Right hindlimb (tissue), 1 donor: ENCODE results near the gene ICOS.
A peak's percentile ranks its signal among the peaks of the same experiment; 100 is the strongest.
"Not testable (repeated sequence)": the region's sequence is repeated elsewhere in the genome, so short reads cannot be mapped to it uniquely, and the experiment has no call there.

Experiments
- DNase-seq: peaks from one replicate; pipeline ENCODE4 v3.0.0-alpha.2; 2018

Gene ICOS

DNA sequence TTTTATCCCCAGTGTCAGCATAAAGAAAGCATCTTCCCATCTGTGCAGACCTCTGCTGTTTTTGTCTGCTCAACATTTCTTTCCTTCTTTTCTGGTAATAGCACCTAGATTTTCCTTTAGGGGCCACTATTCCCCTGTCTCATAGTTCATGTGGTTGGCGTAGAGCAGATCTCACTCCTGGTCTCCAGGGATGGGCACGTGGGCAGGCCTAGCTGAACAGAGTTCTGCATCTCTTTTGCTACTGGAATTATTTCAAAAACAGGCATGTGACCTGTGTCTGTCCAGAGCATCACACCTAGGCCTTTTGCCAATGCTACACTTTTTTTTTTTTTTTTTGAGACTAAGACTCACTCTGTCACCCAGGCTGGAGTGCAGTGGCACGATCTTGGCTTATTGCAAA, 17.7 kb upstream of the ICOS start:
- no peak for DNase-seq

DNA sequence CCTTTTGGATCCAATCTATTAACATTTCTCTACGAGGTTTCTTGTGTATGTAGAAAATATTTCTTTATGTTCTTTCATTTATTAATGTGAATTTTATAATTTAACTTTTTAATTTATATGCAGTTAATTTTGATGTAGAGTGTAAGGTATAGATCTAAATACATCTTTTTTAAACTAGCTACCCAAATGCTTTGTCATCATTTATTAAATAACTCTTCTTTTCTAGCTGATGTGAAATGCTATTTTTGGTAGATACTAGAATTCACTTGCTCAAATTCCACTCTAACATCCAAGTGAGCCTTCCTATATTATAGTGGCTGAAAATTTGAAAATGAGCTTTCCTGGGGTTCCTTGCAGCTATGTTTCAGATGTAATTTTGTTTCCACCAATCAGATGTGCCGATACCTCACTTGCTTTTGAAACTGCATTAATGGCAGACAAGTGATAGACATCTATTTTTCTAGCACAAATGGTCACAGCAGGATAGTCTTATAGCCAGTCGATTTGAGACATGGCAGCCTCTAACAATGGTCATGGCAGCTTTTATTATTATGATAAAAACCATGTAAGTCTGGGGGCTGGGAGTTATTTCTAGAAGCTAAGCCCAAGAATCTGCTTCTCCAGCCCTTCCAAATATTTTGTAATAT, 10.9 kb upstream of the ICOS start:
- no peak for DNase-seq

- no peak for DNase-seq
These were observed 7.7 kb upstream of the ICOS start for GRCh38 chr2:203928849-203929248.

DNA sequence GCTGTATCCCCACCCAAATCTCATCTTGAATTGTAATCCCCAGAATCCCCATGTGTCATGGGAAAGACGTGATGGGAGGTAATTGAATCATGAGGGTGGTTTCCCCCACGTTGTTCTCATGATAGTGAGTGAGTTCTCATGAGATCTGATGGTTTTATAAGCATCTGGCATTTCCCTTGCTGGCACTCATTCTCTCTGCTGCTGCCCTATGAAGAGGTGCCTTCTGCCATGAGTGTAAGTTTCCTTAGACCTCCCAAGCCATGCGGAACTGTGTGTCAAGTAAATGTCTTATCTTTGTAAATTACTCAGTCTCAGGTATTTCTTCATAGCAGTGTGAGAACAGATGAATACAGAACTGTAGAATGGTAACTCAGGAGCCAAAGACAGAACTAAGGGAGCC, 5.3 kb upstream of the ICOS start:
- DNase-seq, result not testable (repeated sequence)

GRCh38 chr2:203934041-203934492, 2.5 kb upstream of the ICOS start:
- DNase-seq, result no peak

GRCh38 chr2:203934711-203935438, 1.7 kb upstream of the ICOS start:
- DNase-seq, result no peak

DNA sequence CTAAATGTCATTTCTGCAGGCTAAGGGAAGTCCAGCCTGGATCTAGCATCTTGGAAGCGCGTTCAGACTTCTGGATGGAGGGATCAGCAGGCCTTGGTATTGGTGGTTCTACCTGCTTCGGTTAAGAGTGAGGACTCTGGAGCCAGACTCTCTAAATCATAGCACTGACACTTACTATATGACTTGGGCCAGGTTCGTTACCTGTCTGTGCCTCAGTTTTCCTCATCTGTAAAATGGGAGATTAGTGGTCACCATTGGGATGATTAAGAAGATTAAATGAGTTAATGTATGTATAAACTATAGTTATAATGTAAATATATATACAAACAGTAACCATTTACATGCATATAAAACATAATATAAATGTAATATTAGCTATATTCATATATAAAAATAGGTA, 995 bp upstream of the ICOS start:
- no peak for DNase-seq

- DNase-seq, result no peak
These were observed 386 bp downstream of the ICOS start for GRCh38 chr2:203936949-203937348.

GRCh38 chr2:203937788-203938187, 1.2 kb downstream of the ICOS start:
- no peak for DNase-seq

GRCh38 chr2:203940039-203940438, 3.5 kb downstream of the ICOS start:
- DNase-seq, result no peak

DNA sequence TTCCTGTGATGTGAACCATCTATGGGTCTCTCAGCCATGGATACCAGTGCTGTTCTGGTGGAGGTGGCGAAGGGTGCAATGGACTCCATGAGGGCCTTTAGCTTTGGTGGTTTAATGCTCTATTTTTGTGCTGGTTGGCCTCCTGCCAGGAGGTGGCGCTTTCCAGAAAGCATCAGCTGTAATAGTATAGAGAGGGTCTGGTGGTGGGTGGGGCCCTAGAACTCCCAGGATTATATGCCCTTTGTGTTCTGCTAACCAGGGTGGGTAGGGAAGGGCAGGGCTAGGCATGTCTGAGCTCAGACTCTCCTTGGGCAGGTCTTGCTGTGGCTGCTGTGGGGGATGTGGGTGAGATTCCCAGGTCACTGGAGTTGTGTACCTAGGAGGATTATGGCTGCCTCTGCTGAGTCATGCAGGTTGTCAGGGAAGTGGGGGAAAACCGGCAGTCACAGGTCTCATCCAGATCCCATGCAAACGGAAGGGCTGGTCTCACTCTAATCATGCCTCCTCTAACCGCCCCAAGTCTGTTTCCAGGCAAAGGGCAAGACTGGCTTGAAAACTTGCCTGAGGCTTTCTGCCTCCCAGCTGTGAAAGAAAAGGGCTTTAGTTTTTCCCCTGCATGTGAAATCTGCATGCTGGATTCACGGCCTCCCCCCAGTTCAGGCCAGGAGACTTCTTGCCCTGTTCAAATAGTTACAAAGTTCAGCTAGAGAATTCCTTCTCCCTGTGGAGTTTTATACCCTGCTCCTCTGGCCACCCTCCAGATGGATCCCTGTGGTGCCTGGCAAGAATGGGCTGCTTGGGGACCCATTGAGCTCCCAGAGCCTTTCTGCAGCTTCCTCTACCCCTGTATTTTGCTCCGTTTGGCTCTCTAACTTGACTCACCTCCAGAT, 7.2 kb downstream of the ICOS start:
- DNase-seq, result not testable (repeated sequence)

GRCh38 chr2:203948733-203949132, 12.2 kb downstream of the ICOS start:
- no peak for DNase-seq

DNA sequence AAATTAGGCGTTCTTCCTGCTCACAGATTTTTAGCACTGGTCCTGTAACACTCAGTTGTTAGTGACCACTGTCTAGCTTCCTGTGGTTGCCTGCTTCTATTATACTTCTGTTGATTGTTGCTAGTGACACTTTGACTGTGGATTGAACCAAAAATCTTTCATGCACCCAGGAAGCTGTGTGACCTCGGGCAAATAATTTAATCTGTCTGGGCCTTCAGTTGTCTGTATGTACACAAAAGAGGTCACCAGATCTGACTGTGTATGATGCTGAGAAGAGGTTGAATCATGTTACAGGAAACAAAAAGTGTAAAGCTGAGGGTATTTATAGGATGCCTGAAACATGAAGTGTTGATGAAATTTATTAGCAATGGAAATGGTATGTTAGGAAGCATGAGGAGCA, 12.7 kb downstream of the ICOS start:
- DNase-seq, result no peak

DNA sequence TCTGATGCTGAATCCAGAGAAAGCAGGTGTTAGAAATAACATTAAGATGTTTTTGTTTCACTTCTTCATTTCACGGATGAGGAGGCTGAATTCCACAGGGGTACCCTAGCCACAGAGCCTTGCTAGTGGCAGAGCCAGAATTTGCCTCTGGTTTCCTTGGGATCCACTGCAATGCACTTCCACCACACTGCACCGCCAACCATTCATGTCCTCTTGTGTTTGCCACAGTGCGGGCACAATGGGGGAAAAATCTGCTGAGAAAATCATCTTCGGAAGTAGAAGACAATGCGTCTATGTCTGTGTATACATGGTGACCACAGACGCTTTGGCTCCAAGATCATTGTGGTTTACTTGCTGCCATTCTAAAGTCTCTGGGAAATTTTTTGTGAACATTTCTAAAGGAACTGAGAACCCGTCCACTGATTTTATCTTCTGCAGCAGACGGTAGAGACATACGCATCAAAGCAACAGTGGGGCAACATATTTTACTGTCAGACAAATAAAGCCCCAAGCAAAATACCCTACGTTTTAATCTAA, 14.9 kb downstream of the ICOS start:
- no peak for DNase-seq

- no peak for DNase-seq
These were observed 22.7 kb downstream of the ICOS start for GRCh38 chr2:203959265-203959664.

- DNase-seq, result no peak
These were observed 23.1 kb downstream of the ICOS start for GRCh38 chr2:203959672-203960071.

DNA sequence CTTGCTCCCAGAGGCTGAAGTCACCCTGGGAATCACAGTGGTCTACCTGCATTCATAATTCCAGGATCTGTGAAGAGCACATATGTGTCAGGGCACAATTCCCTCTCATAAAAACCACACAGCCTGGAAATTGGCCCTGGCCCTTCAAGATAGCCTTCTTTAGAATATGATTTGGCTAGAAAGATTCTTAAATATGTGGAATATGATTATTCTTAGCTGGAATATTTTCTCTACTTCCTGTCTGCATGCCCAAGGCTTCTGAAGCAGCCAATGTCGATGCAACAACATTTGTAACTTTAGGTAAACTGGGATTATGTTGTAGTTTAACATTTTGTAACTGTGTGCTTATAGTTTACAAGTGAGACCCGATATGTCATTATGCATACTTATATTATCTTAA, 24.2 kb downstream of the ICOS start:
- no peak for DNase-seq

DNA sequence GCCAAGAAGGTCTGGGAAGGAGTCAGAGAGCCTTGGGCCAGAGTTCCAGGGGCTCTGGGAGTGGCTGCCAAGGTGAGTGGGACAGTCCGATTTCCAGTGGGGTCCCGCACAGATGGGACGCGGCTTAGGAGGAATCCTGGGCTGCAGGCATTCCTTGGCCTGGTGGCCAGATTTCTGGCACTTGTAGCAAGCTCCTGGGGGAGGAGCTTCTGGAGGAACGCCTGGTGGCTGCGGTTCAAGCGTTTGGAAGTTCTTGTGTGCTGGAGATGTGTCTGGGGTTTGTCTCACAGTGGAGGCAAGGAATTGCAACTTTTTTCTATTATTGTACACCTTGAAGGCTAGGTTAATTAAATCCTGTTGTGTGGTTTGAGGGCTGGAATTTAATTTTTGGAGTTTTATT, 28.6 kb downstream of the ICOS start:
- DNase-seq, result not testable (repeated sequence)

DNA sequence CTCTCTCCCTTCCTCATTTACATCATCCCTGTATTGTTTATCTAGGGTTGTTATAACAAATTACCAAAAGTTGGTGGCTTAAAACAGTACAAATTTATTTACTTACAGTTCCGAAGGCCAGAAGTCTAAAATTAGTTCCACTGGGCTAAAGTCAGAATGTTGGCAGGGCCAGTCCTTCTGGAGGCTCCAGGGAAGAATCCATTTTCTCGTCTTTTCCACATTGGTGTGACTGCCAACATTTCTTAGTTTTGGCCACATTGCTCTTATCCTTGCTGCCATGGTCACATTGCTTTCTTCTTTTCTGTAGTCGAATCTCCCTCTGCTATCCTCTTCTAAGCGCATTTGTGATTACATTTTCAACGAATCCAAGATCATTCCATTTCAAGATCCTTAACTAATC, 34.7 kb downstream of the ICOS start:
- peak; percentile 51 for DNase-seq

GRCh38 chr2:203972066-203972465, 35.5 kb downstream of the ICOS start:
- no peak for DNase-seq

DNA sequence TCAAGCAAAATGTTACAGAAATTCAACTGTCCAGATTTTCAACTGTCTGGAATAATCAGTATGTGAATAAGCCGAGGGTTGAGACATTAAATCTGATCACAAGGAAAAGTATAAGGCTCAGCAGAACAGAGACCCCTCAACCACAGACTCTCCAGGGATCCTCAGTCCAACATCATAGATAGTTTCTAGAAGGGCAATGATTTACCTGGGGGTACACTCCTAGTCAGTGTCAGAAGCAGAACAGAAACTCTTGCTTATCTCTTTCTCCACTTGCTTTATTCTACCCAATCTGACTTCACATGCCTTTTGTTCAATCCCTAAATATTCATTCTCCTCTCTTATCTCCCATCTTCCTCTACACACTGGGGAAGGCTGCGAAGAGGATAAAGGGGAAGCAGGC, 36.4 kb downstream of the ICOS start:
- DNase-seq, result no peak

- no peak for DNase-seq
These were observed 37.1 kb downstream of the ICOS start for GRCh38 chr2:203973676-203974075.

DNA sequence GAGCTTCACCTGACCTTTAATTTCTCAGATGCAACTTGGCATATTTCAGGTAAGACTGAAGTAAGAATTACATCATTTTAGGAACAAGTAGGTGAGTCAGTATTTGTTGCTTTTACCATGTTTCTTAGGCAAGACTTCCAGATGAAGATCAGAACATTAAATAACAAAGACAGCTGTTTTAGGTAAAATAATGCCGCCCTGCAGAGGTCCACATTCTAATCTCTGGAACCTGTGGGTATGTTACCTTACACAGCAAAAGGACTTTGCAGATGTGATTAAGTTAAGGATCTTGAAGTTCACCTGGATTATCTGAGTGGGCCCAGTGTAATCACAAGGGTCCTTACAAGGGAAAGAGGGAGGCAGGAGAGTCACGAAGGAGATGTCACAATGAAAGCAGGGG, 39.3 kb downstream of the ICOS start:
- no peak for DNase-seq
